ENCODE results near the gene STX10.

Gene STX10

DNA sequence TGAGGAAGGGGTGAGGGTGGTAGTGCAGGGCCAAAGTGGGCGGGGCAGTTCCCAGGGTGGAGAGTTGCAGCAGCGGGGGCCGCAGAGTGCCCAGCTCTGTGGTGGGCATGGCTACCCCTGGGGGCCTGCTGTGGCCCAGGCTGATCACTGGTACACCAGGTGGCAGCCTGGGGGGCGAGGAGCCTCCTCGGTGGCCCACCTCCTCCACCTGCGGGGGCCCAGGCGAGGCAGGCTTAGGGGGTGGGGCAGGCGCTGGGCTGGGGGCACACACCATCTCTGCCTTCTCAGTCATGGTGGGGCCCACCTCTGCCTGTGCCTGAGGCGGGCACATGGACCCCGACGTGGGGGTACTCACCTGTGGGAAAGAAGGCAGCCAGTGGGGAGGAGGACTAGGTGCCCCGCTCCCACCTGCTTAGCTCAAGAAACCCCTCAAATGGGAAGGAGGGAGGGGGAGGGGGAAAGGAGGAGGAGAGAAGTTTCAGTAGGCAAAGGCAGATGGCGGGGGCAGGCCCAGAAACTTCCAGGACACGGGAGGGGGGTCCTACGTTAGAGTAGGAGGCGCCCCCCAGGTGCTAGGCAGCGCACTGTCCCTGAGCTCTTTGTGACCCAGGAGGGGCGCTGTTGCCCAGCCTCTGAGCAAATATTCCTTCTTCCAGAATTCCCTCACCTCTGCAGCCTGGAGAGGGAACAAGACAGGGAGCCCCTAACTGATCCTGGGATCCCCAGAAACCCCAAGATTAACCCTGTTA is 49.2 kb downstream of the STX10 start:
- no peak for DNase-seq (ENCODE audit: low read depth, low spot score)

- no peak for DNase-seq (ENCODE audit: low read depth, low spot score)
These were observed 50.1 kb downstream of the STX10 start for GRCh38 chr19:13100031-13100588.

DNA sequence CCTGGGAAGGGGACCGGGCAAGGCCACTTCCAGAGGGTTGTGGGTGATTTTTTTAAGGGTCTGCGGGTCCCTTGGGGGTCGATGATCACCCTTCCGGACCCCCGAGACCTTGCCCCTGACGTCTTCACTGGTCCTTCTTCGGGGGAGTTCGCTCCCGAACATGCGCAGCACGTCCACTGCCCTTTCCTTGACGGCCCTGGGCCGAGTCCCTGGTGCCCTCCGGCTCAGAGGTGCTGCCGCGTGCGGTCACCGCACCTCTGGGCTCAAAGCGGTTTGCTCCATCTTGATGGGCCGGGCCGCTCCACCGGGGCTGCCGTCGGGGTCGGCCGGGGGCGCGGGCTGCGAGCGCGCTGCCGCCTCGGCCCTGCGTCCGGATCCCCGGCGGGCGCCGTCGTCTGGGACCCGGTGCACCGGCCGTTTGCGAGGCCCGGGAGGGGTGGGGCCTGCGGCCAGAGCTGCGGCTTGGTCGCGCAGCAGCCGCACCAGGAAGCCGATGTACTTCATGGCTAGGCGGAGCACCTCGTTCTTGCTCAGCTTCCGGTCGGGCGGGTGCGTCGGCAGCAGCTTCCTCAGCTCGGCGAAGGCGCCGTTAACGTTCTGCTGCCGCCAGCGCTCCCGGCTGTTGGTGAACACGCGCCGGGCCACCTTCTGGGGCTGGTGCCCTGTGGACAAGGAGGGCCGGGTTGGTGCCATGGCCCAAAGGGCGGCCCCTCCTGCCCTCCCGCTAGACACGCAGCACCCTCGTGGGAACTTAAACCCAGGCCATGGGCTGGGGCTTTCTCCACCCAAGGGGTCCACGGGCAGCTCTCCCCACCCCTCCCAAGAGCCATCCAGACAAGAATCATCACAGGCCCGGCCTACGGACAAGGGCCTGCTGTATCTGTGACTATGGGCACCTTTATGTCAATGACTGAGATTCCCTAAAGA is 50.8 kb downstream of the STX10 start:
- no peak for DNase-seq (ENCODE audit: low read depth, low spot score)

DNA sequence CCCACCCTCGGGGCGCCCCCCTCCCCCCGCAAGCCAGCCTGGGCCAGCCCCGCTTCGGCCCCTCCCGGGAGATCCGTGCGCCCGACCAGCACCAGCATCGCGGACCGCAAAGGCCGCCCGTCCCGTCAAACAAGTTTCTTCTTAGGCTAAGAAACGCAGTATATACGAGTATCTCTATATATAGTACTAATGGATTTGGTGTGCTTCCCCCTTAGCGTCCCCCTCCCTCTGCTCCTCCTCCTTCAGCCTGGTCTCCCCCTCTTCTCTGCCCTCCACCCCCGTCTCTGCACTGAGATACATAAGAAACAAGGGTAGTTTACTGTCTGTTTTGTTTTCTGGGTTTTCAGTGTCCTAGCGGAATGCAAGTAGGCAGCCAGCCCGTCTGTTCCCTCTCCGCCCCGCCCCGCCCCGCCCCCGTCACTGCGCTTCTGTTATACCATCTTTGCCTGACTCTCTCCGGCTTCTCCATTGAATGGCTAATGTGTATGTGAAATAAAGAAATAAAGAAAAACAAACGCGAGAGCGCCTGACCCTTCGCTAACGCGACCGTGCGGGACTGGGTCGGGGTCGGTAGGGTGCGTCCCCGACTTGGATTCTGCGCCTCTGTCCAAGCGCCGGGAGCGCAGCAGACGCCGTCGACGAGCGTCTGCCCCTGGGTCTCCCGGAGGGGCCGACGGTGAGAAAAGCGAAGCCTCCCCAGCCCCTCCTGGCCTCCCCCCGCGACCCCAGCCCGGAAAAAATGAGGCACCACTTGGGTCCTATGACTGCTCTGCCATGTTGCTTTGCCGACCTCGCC is 51.7 kb downstream of the STX10 start:
- no peak for DNase-seq (ENCODE audit: low read depth, low spot score)

DNA sequence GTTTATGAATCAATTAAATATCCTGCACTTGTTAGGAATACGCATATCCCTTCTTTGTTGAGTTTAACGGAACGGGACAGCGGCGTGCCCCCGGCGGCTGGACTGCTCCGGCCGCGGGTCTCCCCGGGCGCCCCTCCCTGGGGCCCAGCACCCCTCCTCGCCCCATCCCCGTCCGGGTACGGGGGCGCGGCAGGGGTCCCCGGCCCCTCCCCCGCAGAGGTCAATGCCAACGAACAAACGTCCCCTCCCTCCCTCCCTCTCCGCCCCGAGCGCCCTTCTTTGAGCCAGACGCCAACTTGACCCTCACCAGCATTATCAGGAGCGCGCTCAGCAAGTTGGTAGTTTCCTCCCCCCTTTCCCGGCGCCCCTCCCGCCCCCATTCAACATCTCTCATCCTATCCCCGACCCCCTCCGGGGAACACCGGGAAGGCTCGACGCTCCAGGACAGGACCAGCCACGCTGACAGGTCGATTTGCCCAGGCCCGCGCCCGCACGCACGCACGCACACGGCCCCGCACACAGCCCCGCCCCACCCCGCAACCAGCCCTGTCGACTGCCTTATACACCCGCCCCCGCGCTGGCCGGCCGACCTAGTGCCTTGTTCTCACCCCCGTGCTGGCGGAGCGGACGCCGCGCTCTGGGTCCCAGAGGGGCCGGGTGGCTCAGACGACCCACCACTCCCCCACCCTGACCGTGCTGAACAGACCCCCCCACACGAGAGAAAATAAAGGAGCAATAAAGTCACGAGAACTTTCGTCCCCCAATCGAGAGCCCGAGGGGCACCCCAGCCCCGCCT is 52.5 kb downstream of the STX10 start:
- DNase-seq (ENCODE audit: low read depth, low spot score) = no peak

DNA sequence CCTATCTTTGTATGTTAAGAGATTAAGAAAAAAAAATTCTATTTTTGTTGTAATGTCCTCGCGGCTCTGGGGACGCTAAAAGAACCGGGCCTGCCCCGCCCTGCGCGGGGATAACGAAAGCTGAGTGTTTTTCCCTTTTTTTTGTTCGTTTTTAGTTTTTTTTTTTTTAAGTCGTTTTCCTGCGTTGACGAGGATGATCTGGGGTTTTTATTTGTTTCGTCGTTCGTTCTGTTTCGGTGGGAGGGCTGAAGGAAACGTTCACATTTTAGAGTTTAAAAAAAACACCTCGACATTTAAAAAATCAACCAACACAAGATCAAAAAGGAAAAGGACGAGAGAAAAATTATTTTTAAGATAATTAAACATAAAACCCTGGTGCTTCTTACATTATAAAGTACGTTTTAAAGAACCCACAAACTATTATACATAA is 53.1 kb downstream of the STX10 start:
- DNase-seq (ENCODE audit: low read depth, low spot score) = no peak

DNA sequence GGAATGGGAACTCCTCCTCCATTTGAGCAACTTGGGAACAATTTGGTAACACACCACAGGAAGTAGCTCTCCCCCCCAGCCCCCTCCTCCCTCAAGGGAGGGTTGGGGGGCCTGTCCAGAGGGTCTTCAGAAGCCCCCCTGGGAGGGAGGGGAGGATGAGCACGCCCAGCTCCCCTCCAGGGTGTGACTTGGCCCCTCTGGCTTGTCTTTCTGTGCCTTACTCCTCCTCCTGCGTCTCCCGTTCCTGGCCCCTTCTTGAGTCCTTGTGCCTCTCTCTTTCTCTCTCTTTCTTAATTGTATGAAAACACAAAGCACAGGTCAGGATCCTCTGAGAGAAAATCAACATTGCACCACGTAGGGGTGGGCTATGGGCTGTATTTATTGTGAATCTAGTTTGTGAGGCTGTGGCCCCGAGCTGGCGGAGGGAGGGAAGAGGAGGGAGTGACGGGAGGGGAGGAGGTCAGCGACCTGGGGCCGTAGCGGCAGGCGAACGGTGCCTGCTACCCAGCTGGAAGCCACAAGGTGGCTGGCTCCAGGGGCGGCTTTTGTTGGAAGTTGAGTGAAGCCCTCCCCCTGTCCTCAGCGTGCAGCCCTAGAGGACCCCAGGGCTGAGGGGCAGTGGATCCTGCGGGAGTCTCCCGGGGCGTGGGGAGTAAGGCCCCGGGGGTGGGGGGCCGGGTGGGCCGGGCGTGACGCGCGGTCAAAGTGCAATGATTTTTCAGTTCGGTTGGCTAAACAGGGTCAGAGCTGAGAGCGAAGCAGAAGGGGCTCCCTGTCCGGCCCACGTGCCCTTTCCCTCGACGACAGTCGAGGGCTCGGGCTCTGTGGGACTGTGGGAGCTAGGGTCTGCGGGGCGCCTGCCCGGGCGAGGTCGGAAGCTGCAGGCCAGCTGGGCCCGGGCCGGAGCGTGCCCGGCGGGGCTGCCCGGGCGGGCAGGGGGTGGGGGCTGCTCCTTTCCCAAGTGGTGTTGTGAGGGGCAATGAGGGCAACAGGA is 53.9 kb downstream of the STX10 start:
- no peak for DNase-seq (ENCODE audit: low read depth, low spot score)

GRCh38 chr19:13095393-13095784 is 54.8 kb downstream of the STX10 start:
- no peak for DNase-seq (ENCODE audit: low read depth, low spot score)

GRCh38 chr19:13094771-13095392 is 55.3 kb downstream of the STX10 start:
- DNase-seq (ENCODE audit: low read depth, low spot score) = no peak

DNA sequence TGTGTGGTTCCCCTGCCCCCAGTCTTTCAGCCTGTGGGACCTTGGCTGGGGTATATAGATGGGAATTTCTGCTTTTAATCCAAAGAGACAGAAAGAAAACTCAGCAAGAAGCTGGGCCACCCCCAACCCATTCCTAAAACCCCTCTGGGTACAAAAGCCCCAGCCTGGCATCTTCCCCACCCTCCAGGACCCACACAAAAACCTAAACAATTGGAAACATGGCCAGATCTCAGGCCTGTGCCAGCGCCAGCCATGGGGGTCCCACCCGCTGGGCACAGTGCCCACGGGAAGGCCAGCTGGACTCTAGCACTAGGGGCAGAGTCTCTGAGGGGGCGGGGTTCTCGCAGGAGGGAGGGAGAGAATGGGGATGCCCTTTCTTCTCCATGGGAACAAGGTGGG is 56.1 kb downstream of the STX10 start:
- DNase-seq (ENCODE audit: low read depth, low spot score) = no peak

All from smooth muscle cell of the brain vasculature (primary cell).